Transverse colon (tissue), 4 donors: ENCODE measurements around the gene CDK2AP2. TPM values are rescaled to one million over a fixed set of nuclear protein-coding genes. Genes with fewer than 3 reads are reported as not detected.

Experiments
- DNase-seq: peaks from one replicate; pipeline ENCODE4 v3.0.0-alpha.2; 2019
- H3K27ac ChIP-seq, 4 donors: fragments of 200-600 bp; sonication (generic); 2 replicates each; pipeline ENCODE4 v1.5.1; 2016 to 2018; ENCODE audit warnings: inconsistent platforms in 4 of 4
- H3K27me3 ChIP-seq: fragments of 200-600 bp; sonication (generic); 2 replicates; pipeline ENCODE4 v1.5.1; 2017; ENCODE audit warnings: inconsistent platforms
- H3K36me3 ChIP-seq, 4 donors: fragments of 200-600 bp; sonication (generic); 2 replicates each; pipeline ENCODE4 v1.5.1; 2017 to 2019; ENCODE audit warnings: inconsistent platforms in 4 of 4
- H3K4me1 ChIP-seq, 4 donors: fragments of 200-600 bp; sonication (generic); 2 replicates each; pipeline ENCODE4 v1.5.1; 2017 to 2020; ENCODE audit warnings: inconsistent platforms in 4 of 4
- H3K4me3 ChIP-seq, 4 donors: fragments of 200-600 bp; sonication (generic); 1 replicate in 1 of 4; 2 replicates in 3 of 4; pipeline versions ENCODE4 v1.5.1 to v1.6.1; 2017 to 2019; ENCODE audit warnings: inconsistent platforms in 4 of 4
- H3K9me3 ChIP-seq, 2 donors: fragments of 200-600 bp; sonication (generic); 2 replicates each; pipeline ENCODE4 v1.5.1; 2017 to 2019; ENCODE audit warnings: inconsistent platforms in 2 of 2
- EP300 ChIP-seq: sonication (generic); formaldehyde crosslinking; IDR thresholded peaks from one replicate; pipeline ENCODE4 v1.6.1; 2017; ENCODE audit warnings: antibody characterized with exemption, low read depth
- POLR2A ChIP-seq: fragments of 450-650 bp; IDR thresholded peaks from one replicate; pipeline ENCODE4 v1.6.1; 2016; ENCODE audit warnings: antibody characterized with exemption, mild to moderate bottlenecking, moderate library complexity
- POLR2AphosphoS5 ChIP-seq, 3 donors: sonication (generic); formaldehyde crosslinking; IDR thresholded peaks; one replicate each; pipeline ENCODE4 v1.6.1; 2016; ENCODE audit warnings: antibody characterized with exemption in 3 of 3
- WGBS, 2 donors: methylation state at CpG; one replicate each; pipeline ENCODE4 v1.1.5; 2018; ENCODE audit warnings: low coverage in 1 of 2; 5-methylcytosine and 5-hydroxymethylcytosine counted together
- in situ Hi-C, 4 donors: fragments of 200-750 bp; cut with MboI; loops; one replicate each; pipeline versions ENCODE4 v1.15.0 to v1.15.1; 2017; ENCODE audit warnings: low sequenced_read_pairs in 3 of 4, low pct_ligation_motif_present in 1 of 4, low pct_unique_long_range_greater_than_20kb in 1 of 4
- intact Hi-C: fragments of 100-400 bp; cut with DNase I; formaldehyde crosslinking; loops from one replicate; pipeline ENCODE4 v1.15.1; 2023; ENCODE audit warnings: low total_unique reads
- total RNA-seq, 4 donors: library from RNA; depleted of rRNA; stranded (reverse); fragments of >200 nt; gene quantifications; one replicate each; pipeline ENCODE4 v1.1.0, GENCODE V29; 2016
- TF ChIP-seq, protein P1 (sequence below), 5 experiments: fragments of 200-600 bp in 3 of 5; fragments of 450-650 bp in 2 of 5; sonication (generic) in 3 of 5; IDR thresholded peaks; 1 replicate in 2 of 5; 2 replicates in 3 of 5; pipeline ENCODE4 v1.5.1; 2016 to 2017; ENCODE audit warnings: antibody characterized with exemption in 5 of 5, inconsistent platforms in 3 of 5, mild to moderate bottlenecking in 2 of 5, moderate library complexity in 1 of 5

Gene CDK2AP2
- total RNA-seq, 4 donors from 2014 or later, result 49.4 to 140 (median 83.4) TPM

DNA sequence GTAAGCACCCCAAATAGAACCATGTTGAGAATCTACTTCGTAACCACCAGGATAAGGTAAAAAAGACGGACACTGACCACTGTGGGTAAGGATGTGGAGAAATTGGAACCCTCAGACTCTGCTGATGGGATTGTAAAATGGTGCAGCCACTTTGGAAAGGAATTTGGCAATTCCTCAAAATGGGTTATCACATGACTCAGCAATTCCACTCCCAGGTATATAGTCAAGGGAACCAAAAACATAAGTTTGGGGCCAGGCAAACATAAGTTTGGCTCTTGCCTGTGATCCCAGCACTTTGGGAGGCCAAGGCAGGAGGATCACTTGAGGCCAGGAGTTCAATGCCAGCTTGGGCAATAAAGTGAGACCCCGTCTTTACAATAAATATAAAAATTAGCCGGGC, 20.4 kb upstream of the CDK2AP2 start:
- no peak for TF ChIP-seq POLR2A
- TF ChIP-seq EP300, result no peak
- TF ChIP-seq, protein P1, sequence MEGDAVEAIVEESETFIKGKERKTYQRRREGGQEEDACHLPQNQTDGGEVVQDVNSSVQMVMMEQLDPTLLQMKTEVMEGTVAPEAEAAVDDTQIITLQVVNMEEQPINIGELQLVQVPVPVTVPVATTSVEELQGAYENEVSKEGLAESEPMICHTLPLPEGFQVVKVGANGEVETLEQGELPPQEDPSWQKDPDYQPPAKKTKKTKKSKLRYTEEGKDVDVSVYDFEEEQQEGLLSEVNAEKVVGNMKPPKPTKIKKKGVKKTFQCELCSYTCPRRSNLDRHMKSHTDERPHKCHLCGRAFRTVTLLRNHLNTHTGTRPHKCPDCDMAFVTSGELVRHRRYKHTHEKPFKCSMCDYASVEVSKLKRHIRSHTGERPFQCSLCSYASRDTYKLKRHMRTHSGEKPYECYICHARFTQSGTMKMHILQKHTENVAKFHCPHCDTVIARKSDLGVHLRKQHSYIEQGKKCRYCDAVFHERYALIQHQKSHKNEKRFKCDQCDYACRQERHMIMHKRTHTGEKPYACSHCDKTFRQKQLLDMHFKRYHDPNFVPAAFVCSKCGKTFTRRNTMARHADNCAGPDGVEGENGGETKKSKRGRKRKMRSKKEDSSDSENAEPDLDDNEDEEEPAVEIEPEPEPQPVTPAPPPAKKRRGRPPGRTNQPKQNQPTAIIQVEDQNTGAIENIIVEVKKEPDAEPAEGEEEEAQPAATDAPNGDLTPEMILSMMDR (IDR thresholded peaks at IDR 0.05), result no peak
- TF ChIP-seq POLR2AphosphoS5 (IDR thresholded peaks at IDR 0.05), result no peak
- in situ Hi-C loops, result no loop called here

GRCh38 chr11:67525275-67525976, 17.5 kb upstream of the CDK2AP2 start:
- WGBS, 2 donors, result 75% methylated on average over 5 of the region's 5 CpGs; no CpG with 5 or more reads in 1 of the 2 donors
- no peak for TF ChIP-seq POLR2A
- no peak for TF ChIP-seq POLR2AphosphoS5 (IDR thresholded peaks at IDR 0.05)
- TF ChIP-seq, protein P1 (IDR thresholded peaks at IDR 0.05), result no peak
- TF ChIP-seq EP300, result no peak
- Histone ChIP-seq H3K4me3 (no peak overlapping the region), H3K9me3 (no peaks in the 10 kb centered on the region), H3K4me1 (peaks cover 0 to 22% (median 12%) of the 10 kb centered on the region in 4 donors), H3K27ac (peak overlapping the region; percentile 16 to 77 (median 65)), H3K36me3 (no peaks in the 10 kb centered on the region), H3K27me3 (no peaks in the 10 kb centered on the region)
- intact Hi-C loops (no loop called here), in situ Hi-C loops (no loop called here)
- no peak for DNase-seq

More for the DNA sequence above, 20.4 kb upstream of the CDK2AP2 start:
- WGBS, 2 donors, result 90 to 100% methylated on average over 2 to 4 of the region's 4 CpGs
- H3K4me1 ChIP-seq, result peaks cover 0 to 22% (median 11%) of the 10 kb centered on the region in 4 donors
- peaks cover 3 to 4% of the 10 kb centered on the region in 2 donors for H3K9me3 ChIP-seq
- H3K27ac ChIP-seq, result no peak overlapping the region
- intact Hi-C loops, result no loop called here
- H3K27me3 ChIP-seq, result no peaks in the 10 kb centered on the region
- no peak overlapping the region for H3K4me3 ChIP-seq
- no peaks in the 10 kb centered on the region for H3K36me3 ChIP-seq
- DNase-seq, result no peak

DNA sequence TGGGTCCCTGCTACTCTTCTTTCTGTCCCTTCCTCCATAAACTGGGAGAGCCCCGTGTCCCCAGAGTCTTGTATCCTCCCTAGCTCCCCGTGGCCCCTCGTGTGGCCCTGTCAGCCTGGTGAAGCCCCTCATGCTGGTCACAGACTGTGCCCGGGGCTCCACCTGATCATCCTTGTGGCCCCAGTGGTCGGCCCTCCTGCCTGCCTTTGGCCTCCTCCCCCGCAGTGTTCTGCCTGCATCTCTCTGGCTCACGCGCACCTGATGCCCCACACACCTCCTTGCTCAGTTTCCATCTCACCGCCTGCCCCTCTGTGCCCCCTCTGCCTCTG, 16.5 kb upstream of the CDK2AP2 start:
- WGBS, 2 donors, result 80 to 100% methylated on average over 2 to 9 of the region's 9 CpGs
- H3K4me1 ChIP-seq, result peaks cover 0 to 22% (median 12%) of the 10 kb centered on the region in 4 donors
- intact Hi-C loops (no loop called here), in situ Hi-C loops (no loop called here)
- H3K4me3 ChIP-seq, result no peak overlapping the region
- H3K9me3 ChIP-seq, result no peaks in the 10 kb centered on the region
- H3K27me3 ChIP-seq, result no peaks in the 10 kb centered on the region
- no peak for TF ChIP-seq EP300
- no peak for TF ChIP-seq POLR2AphosphoS5 (IDR thresholded peaks at IDR 0.05)
- TF ChIP-seq, protein P1 (IDR thresholded peaks at IDR 0.05), result no peak
- no peak for TF ChIP-seq POLR2A
- no peak overlapping the region for H3K27ac ChIP-seq
- H3K36me3 ChIP-seq, result no peaks in the 10 kb centered on the region
- no peak for DNase-seq

DNA sequence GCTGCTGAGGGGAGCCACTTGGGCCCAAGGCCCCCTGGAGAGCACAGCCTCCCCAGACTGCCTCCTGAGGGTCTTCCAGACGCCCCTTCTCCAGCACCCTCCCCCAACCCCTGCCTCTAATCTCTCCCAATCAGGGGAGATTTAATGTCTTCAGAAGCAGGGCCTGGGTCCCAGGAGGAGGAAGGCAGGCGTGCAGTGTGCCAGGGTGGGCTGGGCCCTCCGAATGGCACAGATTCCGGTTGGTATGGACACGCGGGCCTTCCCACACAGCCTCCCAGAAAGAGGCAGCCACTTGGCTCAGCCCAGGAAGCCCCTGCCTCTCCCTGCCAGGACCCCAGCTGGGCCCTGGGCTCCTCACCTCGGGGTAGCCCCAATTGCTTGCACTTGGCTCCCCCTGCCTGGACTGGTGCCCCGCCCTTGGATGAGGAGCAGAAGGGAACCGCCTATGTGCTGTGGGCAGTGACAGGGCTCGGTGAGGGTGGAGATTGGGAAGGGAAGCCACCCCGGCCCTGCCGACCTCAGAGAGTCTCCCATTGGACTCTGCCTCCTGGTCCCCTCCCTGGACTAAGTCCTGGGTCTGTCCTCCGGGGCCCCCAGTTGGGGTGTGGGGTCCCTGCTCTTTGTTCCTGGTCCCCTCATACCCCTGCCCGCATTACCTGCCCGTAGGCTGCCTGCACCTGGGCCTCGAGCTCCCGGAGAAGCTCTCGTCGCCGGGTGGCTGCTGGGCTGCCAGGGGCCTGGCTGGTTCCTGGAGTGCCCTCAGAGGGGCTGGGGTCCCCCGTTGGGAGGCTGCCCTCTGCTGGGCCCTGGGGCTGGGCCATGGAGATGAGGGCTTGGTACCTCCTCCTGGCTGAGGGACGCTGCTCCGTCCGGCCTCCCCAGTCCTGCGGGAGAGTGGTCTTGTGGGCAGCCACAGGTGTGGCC, 15.9 kb upstream of the CDK2AP2 start:
- TF ChIP-seq POLR2A (no peak), POLR2AphosphoS5 (IDR thresholded peaks at IDR 0.05) (no peak), EP300 (no peak)
- TF ChIP-seq, protein P1 (IDR thresholded peaks at IDR 0.05), result no peak
- in situ Hi-C loops, result no loop called here
- WGBS, 2 donors, result 74% methylated on average over 22 of the region's 25 CpGs; no CpG with 5 or more reads in 1 of the 2 donors
- no peaks in the 10 kb centered on the region for H3K27me3 ChIP-seq
- H3K4me1 ChIP-seq, result peaks cover 0 to 22% (median 12%) of the 10 kb centered on the region in 4 donors
- intact Hi-C loops, result no loop called here
- H3K36me3 ChIP-seq, result no peaks in the 10 kb centered on the region
- H3K9me3 ChIP-seq, result no peaks in the 10 kb centered on the region
- H3K27ac ChIP-seq, result no peak overlapping the region
- H3K4me3 ChIP-seq, result no peak overlapping the region
- peak; percentile 52 for DNase-seq
